Hematopoietic multipotent progenitor cell treated with erythropoietin and hydrocortisone succinate and interleukin-3 and kit ligand, for 15 days (in vitro differentiated cells): ENCODE data around the gene FCHO2.
A peak's percentile ranks its signal among the peaks of the same experiment; 100 is the strongest.
"Not testable (repeated sequence)": the region's sequence is repeated elsewhere in the genome, so short reads cannot be mapped to it uniquely, and the experiment has no call there.

Experiments
- DNase-seq: peaks from one replicate; pipeline ENCODE4 v3.0.0-alpha.2; 2015; ENCODE audit warnings: low spot score

Gene FCHO2

DNA sequence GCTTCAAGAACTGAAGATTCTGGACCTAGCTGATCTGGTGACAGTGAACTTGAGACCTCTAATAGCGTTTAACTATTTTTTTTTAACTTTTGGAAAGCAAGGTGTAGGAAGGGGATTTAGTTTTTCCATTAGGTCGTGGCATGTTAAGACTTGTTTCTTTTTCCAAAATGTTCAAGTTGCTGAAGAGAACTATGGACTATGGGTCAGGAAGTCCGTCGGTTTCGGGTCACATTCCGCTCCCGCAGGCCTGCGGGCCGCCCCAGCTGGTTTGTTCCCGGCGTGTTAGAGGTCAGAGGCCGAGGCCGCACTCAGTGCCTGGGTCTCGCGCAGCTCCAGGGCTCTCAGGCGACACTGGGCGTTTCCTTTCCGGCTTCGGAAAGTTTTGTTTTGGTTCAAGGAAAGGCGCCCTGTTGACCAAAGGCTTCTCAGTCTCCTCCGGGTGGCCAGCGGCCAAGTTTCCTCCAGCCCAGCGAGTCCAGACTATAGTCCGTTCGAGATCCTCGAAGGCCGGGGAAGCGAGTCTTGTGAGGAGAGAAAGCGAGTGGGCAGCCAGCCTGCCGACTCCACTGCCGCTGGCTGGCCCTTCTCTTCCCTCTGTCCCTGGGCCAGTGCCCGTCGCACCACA lies 586 bp upstream of the FCHO2 start:
- peak; percentile 68 for DNase-seq

- DNase-seq = peak; percentile 54
Observed at GRCh38 chr5:72956324-72957140, 691 bp downstream of the FCHO2 start.

- DNase-seq = no peak
Observed at GRCh38 chr5:72957337-72957736, 1.5 kb downstream of the FCHO2 start.

- DNase-seq = no peak
Observed at GRCh38 chr5:72959257-72959656, 3.4 kb downstream of the FCHO2 start.

- not testable (repeated sequence) for DNase-seq
Observed at GRCh38 chr5:72974481-72974880, 18.6 kb downstream of the FCHO2 start.

GRCh38 chr5:72976810-72977209 lies 21.0 kb downstream of the FCHO2 start:
- not testable (repeated sequence) for DNase-seq

DNA sequence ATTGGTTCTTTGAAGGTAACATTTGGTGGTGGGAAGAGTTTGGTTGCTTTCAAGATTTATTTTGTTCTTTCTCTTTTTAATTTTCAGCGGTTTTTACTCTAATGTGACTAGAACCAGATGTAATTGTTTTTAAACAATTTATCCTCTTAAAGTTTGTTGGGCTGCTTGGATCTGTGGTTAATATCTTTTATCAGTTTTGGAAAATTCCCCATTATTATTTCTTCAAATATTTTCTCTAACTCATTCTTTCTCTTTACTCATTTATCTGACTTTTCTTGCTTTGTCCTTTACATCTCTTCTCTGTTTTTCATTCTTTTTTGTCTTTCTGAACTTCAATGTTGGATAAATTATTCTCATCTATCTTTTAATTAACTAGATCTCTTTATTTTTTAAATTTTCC lies 29.9 kb downstream of the FCHO2 start:
- DNase-seq = no peak

DNA sequence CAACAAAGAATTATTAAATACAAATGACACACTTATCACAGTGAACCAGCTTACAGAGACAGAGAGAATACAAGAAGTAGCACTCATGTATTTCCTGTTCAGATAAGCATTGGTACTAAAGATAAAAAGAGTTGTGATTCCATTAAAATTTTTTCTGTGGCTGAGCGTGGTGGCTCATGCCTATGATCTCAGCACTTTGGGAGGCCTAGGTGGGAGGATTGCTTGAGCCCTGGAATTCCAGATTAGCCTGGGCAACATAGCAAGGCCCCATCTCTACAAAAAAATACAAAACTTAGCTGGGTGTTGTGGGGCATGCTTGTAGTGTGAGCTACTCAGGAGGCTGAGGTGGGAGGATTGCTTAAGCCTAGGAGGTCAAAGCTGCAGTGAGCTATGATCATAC lies 32.9 kb downstream of the FCHO2 start:
- no peak for DNase-seq

GRCh38 chr5:72991394-72991793 lies 35.6 kb downstream of the FCHO2 start:
- DNase-seq = no peak

- no peak for DNase-seq
Observed at GRCh38 chr5:72994578-72994977, 38.7 kb downstream of the FCHO2 start.

- no peak for DNase-seq
Observed at GRCh38 chr5:72996632-72997031, 40.8 kb downstream of the FCHO2 start.

GRCh38 chr5:72999916-73000315 lies 44.1 kb downstream of the FCHO2 start:
- DNase-seq = no peak

DNA sequence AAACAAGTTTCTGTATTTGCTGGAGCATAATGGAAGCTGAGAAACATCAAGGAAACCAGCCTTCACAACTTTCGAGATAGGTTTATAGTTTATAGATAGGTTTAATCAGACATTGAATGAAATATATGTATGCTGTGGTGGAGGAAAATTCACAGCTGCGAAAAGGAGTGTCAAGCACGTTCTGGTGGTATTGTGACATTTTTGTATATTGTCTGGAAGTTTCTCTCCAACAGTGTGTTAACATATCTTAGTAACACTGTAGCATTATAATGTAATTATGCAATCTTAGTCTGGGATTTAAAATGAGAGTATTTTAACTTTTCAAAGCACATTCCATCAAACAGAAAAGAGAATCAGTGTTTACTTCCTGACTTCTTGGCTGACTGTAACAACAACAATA lies 50.0 kb downstream of the FCHO2 start:
- DNase-seq = no peak

- DNase-seq = no peak
Observed at GRCh38 chr5:73007051-73007450, 51.2 kb downstream of the FCHO2 start.

- no peak for DNase-seq
Observed at GRCh38 chr5:73008831-73009230, 53.0 kb downstream of the FCHO2 start.

DNA sequence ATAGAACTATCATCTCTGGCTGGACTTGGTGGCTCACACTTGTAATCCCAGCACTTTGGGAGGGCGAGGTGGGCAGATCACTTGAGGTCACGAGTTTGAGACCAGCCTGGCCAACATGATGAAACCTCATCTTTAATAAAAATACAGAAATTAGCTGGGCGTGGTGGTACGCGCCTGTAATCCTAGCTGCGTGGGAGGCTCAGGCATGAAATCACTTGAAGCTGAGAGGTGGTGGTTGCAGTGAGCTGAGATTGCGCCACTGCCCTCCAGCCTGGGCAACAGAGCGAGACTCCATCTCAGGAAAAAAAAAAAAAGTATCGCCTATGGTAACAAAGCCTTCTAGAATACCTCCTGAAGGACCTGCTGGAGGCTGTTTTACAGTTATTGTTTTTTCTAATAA lies 55.8 kb downstream of the FCHO2 start:
- not testable (repeated sequence) for DNase-seq

DNA sequence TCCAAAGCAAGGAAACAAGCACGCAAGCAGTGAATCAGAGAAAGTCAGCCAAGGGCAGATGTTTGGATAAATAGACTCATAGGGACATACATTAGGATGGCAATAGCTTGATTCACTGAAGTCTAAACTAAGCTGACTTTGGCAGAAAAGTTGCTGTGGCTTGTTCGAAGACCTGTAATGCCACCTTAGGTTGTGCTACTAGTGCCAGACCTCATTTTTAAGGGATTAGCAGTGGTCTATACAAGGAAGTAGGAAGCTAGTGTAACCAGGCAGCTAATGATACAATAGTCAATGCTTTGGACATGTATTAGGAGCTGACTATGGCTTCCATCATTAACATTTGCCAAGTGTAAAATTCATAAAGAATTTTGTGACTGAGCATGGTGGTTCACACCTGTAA lies 63.1 kb downstream of the FCHO2 start:
- no peak for DNase-seq

DNA sequence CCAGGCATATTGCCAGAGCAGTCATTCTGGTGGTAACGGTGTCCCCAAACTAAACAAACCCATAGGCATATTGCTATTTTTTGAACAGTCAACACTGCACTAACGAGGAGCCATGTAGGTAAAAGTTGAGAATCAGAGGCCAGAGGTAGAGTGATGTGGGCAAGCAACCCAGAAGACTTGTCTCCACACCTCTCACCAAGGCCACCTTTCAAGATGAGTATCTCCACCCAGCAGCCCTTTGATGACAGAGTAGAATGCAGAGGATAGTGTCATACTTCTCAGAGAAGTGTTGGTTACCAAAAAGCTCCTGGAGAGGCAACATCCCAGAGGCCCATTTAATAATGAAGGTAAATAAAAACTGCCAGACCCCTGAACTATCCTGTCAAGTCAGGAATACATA lies 63.9 kb downstream of the FCHO2 start:
- no peak for DNase-seq

- no peak for DNase-seq
Observed at GRCh38 chr5:73022471-73023169, 66.8 kb downstream of the FCHO2 start.

GRCh38 chr5:73024946-73025544 lies 69.2 kb downstream of the FCHO2 start:
- DNase-seq = not testable (repeated sequence)

DNA sequence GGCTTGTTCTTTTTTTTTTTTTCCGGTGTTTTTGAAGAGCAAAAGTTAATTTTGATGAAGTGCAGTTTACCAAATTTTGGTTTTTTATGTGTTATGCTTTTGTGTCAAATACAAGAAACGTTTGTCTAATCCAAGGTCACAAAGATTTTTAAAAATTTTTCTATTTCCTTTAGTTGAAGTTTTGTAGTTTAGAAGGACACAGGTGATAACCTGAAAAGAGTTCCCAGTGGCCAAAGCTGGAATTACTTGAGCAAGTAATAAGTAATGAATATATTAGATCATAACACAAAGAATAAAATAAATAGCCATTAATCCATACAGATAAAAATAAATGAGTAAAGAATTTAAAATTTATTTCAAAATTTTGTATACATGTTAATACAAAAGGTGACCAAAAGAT lies 71.5 kb downstream of the FCHO2 start:
- DNase-seq = no peak

- DNase-seq = no peak
Observed at GRCh38 chr5:73027816-73028215, 72.0 kb downstream of the FCHO2 start.
